SK-N-SH (cell line): ENCODE results near the gene RPS16.

ENCODE experiments used
- EZH2phosphoT487 ChIP-seq: fragments of 200-600 bp; sonication (generic); IDR thresholded peaks from 2 replicates; pipeline ENCODE4 v1.6.1; 2017; ENCODE audit warnings: low read depth, mixed run types, mild to moderate bottlenecking, antibody characterized with exemption, moderate library complexity, borderline replicate concordance
- POLR2AphosphoS5 ChIP-seq: IDR thresholded peaks from 2 replicates; pipeline ENCODE4 v1.6.1; 2012; ENCODE audit warnings: low read depth, low read length
- TF ChIP-seq, protein P1 (sequence below): fragments of 200-600 bp; sonication (generic); IDR thresholded peaks from 2 replicates; pipeline ENCODE4 v1.6.1; 2017; ENCODE audit warnings: antibody characterized with exemption, mild to moderate bottlenecking, moderate library complexity

DNA sequence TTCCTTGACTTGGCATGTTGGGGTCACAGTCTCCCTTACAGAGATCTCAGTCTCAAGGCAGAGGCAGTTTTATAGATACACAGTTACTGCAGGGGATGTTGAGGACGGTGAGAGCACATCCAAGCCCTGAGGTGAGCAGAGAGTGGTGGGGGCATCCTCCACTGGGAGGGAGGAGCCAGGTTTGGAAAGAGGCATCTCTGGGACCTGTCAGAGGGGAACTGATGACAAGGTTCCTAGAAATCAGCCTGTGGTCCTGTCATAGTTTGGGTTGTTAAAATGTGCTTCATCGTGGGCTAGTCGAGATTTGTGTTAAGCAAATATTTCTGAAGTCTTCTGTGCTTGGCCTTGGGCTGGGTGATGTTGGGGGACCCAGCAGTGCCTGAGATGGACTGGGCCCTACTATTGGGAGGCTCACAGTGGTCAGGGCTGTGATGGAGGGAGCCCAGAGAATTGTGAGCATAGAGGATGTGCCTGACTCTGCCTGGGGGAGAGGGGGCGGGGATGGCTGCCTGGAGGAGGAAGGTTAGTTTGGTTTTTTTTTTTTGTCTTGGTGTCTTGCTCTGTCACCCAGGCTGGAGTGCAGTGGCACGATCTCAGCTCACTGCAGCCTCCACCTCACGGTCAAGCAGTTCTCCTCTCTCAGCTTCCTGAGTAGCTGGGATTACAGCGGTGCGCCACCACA, 13.5 kb upstream of the RPS16 start:
- TF ChIP-seq, protein P1, sequence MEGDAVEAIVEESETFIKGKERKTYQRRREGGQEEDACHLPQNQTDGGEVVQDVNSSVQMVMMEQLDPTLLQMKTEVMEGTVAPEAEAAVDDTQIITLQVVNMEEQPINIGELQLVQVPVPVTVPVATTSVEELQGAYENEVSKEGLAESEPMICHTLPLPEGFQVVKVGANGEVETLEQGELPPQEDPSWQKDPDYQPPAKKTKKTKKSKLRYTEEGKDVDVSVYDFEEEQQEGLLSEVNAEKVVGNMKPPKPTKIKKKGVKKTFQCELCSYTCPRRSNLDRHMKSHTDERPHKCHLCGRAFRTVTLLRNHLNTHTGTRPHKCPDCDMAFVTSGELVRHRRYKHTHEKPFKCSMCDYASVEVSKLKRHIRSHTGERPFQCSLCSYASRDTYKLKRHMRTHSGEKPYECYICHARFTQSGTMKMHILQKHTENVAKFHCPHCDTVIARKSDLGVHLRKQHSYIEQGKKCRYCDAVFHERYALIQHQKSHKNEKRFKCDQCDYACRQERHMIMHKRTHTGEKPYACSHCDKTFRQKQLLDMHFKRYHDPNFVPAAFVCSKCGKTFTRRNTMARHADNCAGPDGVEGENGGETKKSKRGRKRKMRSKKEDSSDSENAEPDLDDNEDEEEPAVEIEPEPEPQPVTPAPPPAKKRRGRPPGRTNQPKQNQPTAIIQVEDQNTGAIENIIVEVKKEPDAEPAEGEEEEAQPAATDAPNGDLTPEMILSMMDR: no peak
- TF ChIP-seq EZH2phosphoT487: no peak
- TF ChIP-seq POLR2AphosphoS5: no peak
